Activated naive CD8-positive, alpha-beta T cell treated with anti-CD3 and anti-CD28 coated beads, Interleukin-2, amount 10 ng/mL, durations not matched to agents 7 days and 5 days (primary cell): ENCODE measurements around the gene HSP90AB1. TPM values are rescaled to one million over a fixed set of nuclear protein-coding genes. Genes with fewer than 3 reads are reported as not detected.
A peak's percentile ranks its signal among the peaks of the same experiment; 100 is the strongest.

Source experiments
- ATAC-seq: fragments of 150-1000 bp; cut with Tn5 transposase; one replicate; pipeline ENCODE4 v1.10.0; 2021; ENCODE audit warnings: low read depth, moderate library complexity
- POLR2A ChIA-PET: fragments of 350-600 bp; sonication (Branson Sonifier 250); formaldehyde crosslinking; loops from one replicate; lab custom pipeline; 2021; ENCODE audit warnings: antibody characterized with exemption; lab: Charles Lee
- DNase-seq: peaks from one replicate; pipeline ENCODE4 v3.0.0; 2021
- H3K27ac Mint-ChIP-seq: one replicate; pipeline ENCODE4 v1.8.0; 2022; ENCODE audit warnings: mild to moderate bottlenecking, mixed read lengths
- H3K27me3 Mint-ChIP-seq: one replicate; pipeline ENCODE4 v1.8.0; 2022; ENCODE audit warnings: mild to moderate bottlenecking, moderate library complexity, mixed read lengths
- H3K36me3 Mint-ChIP-seq: one replicate; pipeline ENCODE4 v1.8.0; 2021; ENCODE audit warnings: mild to moderate bottlenecking, mixed read lengths
- H3K4me1 Mint-ChIP-seq: one replicate; pipeline ENCODE4 v1.8.0; 2021; ENCODE audit warnings: mixed read lengths
- H3K4me3 Mint-ChIP-seq: one replicate; pipeline ENCODE4 v1.8.0; 2022; ENCODE audit warnings: mild to moderate bottlenecking, moderate library complexity, mixed read lengths
- H3K9me3 Mint-ChIP-seq: one replicate; pipeline ENCODE4 v1.8.0; 2021; ENCODE audit warnings: mixed read lengths
- total RNA-seq, 2 experiments: library from RNA; stranded (reverse); gene quantifications; one replicate each; pipeline ENCODE4 v1.2.3, GENCODE V29; 2021

HSP90AB1 gene
- total RNA-seq, 2 experiments from 2014 or later: 453 to 466 TPM

DNA sequence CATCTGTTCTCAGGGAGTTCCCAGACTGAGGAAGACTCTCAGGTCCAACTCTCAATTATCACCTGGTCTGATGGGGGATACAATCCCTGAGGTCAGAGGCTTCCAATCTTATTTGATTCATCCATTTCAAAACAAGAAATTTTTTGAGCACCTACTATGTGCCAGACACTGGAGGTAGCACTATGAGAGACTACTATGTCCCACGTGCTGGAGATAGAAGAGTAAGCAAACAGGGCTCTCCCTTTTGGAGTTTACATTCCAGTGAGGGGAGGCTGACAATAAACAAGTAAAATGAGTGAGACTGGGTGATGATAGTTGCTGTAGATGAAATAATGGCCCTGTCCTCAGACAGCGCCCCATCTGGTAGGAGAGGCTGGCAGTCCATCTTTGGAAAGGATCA, 39.8 kb downstream of the HSP90AB1 start:
- H3K27me3 Mint-ChIP-seq: peaks cover 51% of the 10 kb centered on the region
- H3K27ac Mint-ChIP-seq: no peak overlapping the region
- H3K4me1 Mint-ChIP-seq: no peaks in the 10 kb centered on the region
- POLR2A ChIA-PET: no interaction called here
- no peak for DNase-seq
- H3K4me3 Mint-ChIP-seq: no peak overlapping the region
- no peak for ATAC-seq
- no peaks in the 10 kb centered on the region for H3K36me3 Mint-ChIP-seq
- no peaks in the 10 kb centered on the region for H3K9me3 Mint-ChIP-seq

GRCh38 chr6:44289726-44290260, 42.9 kb downstream of the HSP90AB1 start:
- POLR2A ChIA-PET: no interaction called here
- Mint-ChIP-seq H3K4me3 (no peak overlapping the region), H3K27ac (no peak overlapping the region), H3K27me3 (peaks cover 56% of the 10 kb centered on the region), H3K36me3 (no peaks in the 10 kb centered on the region), H3K4me1 (no peaks in the 10 kb centered on the region), H3K9me3 (no peaks in the 10 kb centered on the region)
- DNase-seq (no peak), ATAC-seq (no peak)

- Mint-ChIP-seq H3K27ac (no peak overlapping the region), H3K36me3 (no peaks in the 10 kb centered on the region), H3K27me3 (peaks cover 67% of the 10 kb centered on the region), H3K4me1 (no peaks in the 10 kb centered on the region), H3K4me3 (no peak overlapping the region), H3K9me3 (no peaks in the 10 kb centered on the region)
- no peak for DNase-seq
- ATAC-seq: no peak
- POLR2A ChIA-PET: no interaction called here
These were observed 44.9 kb downstream of the HSP90AB1 start for GRCh38 chr6:44291841-44292240.

DNA sequence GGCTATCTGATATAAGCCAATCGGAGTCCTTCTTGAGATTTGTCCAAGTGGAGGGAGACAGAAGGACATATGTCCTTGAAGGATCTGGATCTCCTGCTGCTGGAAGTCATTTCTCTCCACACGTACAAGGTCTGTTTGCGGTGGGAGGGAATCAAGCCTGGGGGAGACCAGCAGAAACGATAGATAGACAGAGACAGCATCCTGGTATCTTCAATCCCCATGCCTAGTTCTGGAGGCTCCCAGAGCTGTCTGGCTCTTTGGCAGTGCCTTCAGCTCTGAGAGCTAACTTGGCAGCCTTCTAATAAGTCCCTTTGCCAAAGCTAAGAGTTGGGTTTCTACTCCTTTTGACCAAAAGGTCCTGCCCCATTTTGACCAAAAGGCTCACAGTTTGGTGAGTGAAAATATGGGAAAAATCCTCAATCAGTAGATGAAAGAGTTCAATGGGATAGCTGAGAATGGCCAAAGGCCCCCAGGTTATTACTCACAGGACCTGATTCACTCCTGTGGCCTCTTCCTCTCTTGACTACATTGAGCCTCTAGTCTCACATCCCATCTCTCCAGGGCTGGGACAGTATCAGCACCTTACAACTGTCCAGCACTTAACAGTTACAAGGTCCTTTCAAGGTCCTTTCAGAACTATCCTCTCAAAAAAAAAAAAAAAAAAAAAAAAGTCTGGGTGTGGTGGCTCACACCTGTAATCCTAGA, 45.9 kb downstream of the HSP90AB1 start:
- POLR2A ChIA-PET: interaction anchor here (0.7 kb wide), 2 partner anchors 19 to 604 kb away, joined by 3 read pairs; no protein-coding TSS in a partner anchor
- Mint-ChIP-seq H3K27me3 (peaks cover 67% of the 10 kb centered on the region), H3K4me3 (no peak overlapping the region), H3K27ac (no peak overlapping the region), H3K9me3 (no peaks in the 10 kb centered on the region), H3K4me1 (peaks cover 2% of the 10 kb centered on the region), H3K36me3 (no peaks in the 10 kb centered on the region)
- DNase-seq (no peak), ATAC-seq (no peak)

DNA sequence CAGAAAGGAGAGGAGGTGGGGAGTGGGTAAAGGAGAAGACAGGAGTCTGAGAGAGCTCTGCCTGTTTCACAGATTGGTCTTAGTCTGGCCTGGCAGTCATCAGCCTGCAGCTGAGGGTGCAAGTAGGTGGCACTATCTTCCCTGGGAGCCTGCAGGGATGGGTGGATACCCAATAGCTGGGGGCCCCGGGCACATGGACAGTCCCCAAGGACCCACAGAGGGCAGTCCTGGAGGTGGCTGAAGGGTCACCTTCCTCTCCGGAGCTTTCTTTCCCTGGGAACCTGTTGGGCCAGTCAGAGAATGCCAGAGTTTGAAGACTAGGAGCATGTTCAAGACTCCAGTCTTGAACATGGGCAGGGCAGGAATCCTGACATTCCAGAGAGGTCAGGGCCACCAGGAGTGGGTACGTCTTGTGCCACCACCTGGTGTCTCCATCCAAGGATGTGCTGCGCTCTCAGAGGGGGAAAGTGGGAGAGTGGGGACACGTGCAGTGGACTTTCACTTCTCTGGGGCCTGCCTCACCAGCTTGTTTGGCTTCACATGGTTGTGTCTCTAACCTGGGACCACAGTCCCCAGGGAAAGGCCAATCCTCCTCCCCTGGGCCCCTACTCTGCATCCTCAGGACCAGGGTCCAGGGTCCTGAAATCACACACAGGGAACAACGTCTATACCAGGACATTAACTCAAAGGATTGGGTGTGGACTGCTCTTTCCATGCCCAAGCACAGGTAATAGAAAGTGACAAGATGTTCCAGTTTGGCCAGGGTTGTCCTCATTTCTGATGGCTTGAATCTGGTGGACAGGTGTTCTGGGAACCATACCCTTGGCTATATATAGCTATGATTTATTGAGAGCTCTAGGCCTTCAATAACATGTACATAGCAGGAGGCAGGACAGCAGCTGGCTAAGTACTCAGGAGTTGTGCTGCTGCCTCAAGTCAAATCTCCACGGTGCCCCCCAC, 48.2 kb downstream of the HSP90AB1 start:
- Mint-ChIP-seq H3K4me3 (no peak overlapping the region), H3K27me3 (peaks cover 61% of the 10 kb centered on the region), H3K4me1 (peaks cover 3% of the 10 kb centered on the region), H3K9me3 (no peaks in the 10 kb centered on the region), H3K36me3 (peaks cover 2% of the 10 kb centered on the region), H3K27ac (no peak overlapping the region)
- ATAC-seq (no peak), DNase-seq (no peak)
- POLR2A ChIA-PET: interaction anchor here (0.6 to 1.3 kb wide), 4 partner anchors 10 to 18 kb away, joined by 3 to 4 read pairs (median 3); partner anchors contain the start of gene AARS2

DNA sequence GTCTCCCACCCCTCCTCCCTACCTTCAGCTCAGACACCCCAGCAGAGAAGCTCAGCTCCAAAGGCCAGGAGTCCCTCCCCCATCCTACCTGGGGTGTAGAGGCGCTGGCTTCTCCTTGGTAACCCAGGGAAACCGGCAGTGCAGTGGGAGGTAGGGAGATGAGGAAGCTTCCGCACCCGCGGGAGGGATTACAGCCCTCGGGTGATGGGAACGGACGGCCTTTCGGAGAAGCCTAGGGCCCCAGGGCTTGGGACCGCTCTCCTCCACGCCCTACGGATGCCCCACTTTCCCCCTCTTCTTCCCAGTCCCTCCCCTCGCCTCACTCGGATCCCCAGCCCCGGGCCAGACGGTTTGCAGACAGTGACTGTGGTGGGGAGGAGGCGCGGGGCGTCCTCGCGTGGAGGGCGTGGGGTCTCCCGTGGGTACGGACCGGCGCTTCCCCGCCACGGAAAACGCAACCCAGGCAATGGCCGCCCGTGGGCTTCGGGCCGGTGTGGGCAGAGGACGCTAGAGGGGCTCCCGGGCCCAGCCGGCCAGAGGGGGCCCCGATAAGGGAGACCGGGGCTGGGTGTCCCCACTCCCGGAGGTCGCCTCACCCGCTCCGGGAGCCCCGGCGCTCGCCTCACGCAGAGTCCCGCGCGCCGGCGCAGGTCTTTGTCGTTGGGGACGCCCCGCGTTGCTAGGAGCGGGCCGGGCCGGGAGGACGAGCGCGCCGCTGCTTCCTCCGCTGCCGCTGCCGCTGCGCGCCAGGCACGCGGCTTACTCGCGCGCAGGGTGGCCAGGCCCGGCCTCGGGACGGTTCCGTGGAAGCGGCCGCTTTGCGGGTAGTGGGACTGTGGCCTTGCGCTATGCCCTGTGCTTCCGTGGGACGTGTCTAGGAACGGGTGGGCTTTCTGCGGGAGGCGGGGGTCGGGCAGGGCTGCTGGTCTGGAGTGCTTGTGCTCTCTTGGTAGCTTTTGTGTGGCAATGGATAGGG, 50.5 kb downstream of the HSP90AB1 start:
- POLR2A ChIA-PET: interaction anchor here (0.6 to 1.1 kb wide), 3 partner anchors 31 to 90 kb away, joined by 3 to 4 read pairs (median 3); partner anchors contain the start of gene CDC5L
- Mint-ChIP-seq H3K36me3 (peaks cover 10% of the 10 kb centered on the region), H3K27ac (no peak overlapping the region), H3K9me3 (no peaks in the 10 kb centered on the region), H3K4me1 (peaks cover 3% of the 10 kb centered on the region), H3K4me3 (peak overlapping the region; percentile 57), H3K27me3 (peaks cover 45% of the 10 kb centered on the region)
- ATAC-seq: peak; percentile 89
- peak; percentile 73 for DNase-seq

- peaks cover 3% of the 10 kb centered on the region for H3K4me1 Mint-ChIP-seq
- peaks cover 10% of the 10 kb centered on the region for H3K36me3 Mint-ChIP-seq
- H3K27ac Mint-ChIP-seq: no peak overlapping the region
- H3K9me3 Mint-ChIP-seq: no peaks in the 10 kb centered on the region
- POLR2A ChIA-PET: interaction anchor here (0.6 kb wide), 1 partner anchor 31 kb away, joined by 3 read pairs; no protein-coding TSS in a partner anchor
- ATAC-seq: no peak
- H3K27me3 Mint-ChIP-seq: peaks cover 38% of the 10 kb centered on the region
- H3K4me3 Mint-ChIP-seq: peak overlapping the region; percentile 57
- DNase-seq: no peak
These were observed 51.3 kb downstream of the HSP90AB1 start for GRCh38 chr6:44298055-44298803.

GRCh38 chr6:44298864-44299263, 52.0 kb downstream of the HSP90AB1 start:
- no peak for DNase-seq
- Mint-ChIP-seq H3K36me3 (peaks cover 13% of the 10 kb centered on the region), H3K9me3 (no peaks in the 10 kb centered on the region), H3K4me3 (no peak overlapping the region), H3K27me3 (peaks cover 33% of the 10 kb centered on the region), H3K27ac (no peak overlapping the region), H3K4me1 (peaks cover 3% of the 10 kb centered on the region)
- no peak for ATAC-seq
- POLR2A ChIA-PET: no interaction called here

- Mint-ChIP-seq H3K36me3 (peaks cover 13% of the 10 kb centered on the region), H3K4me1 (peaks cover 4% of the 10 kb centered on the region), H3K4me3 (no peak overlapping the region), H3K27me3 (peaks cover 24% of the 10 kb centered on the region), H3K27ac (no peak overlapping the region), H3K9me3 (no peaks in the 10 kb centered on the region)
- DNase-seq: no peak
- ATAC-seq: no peak
- POLR2A ChIA-PET: no interaction called here
These were observed 53.5 kb downstream of the HSP90AB1 start for GRCh38 chr6:44300292-44300823.

GRCh38 chr6:44301106-44301505, 54.2 kb downstream of the HSP90AB1 start:
- peaks cover 19% of the 10 kb centered on the region for H3K36me3 Mint-ChIP-seq
- H3K27ac Mint-ChIP-seq: no peak overlapping the region
- POLR2A ChIA-PET: no interaction called here
- H3K4me3 Mint-ChIP-seq: no peak overlapping the region
- H3K27me3 Mint-ChIP-seq: peaks cover 19% of the 10 kb centered on the region
- H3K9me3 Mint-ChIP-seq: no peaks in the 10 kb centered on the region
- peaks cover 8% of the 10 kb centered on the region for H3K4me1 Mint-ChIP-seq
- no peak for ATAC-seq
- no peak for DNase-seq

- Mint-ChIP-seq H3K36me3 (peaks cover 19% of the 10 kb centered on the region), H3K9me3 (no peaks in the 10 kb centered on the region), H3K4me3 (no peak overlapping the region), H3K4me1 (peaks cover 8% of the 10 kb centered on the region), H3K27ac (no peak overlapping the region), H3K27me3 (peaks cover 11% of the 10 kb centered on the region)
- DNase-seq (no peak), ATAC-seq (no peak)
- POLR2A ChIA-PET: no interaction called here
These were observed 55.1 kb downstream of the HSP90AB1 start for GRCh38 chr6:44301782-44302564.
